B cell (primary cell): Measurements from ENCODE around the gene ACAD8.

Source experiments
- CTCF ChIP-seq: fragments of 200-600 bp; IDR thresholded peaks from one replicate; pipeline ENCODE4 v1.8.0; 2022; ENCODE audit warnings: antibody characterized with exemption, mild to moderate bottlenecking
- EZH2 ChIP-seq: IDR thresholded peaks from 2 replicates; pipeline ENCODE4 v1.6.1; 2012; ENCODE audit warnings: borderline replicate concordance, low read depth, mild to moderate bottlenecking, moderate library complexity, low read length; ENCODE audit not compliant: insufficient read depth, poor library complexity, severe bottlenecking

- no peak for TF ChIP-seq CTCF
- TF ChIP-seq EZH2, result no peak
Measured at GRCh38 chr11:134273317-134273712, 19.9 kb downstream of the ACAD8 start.
